NCI-H2196 treated with DMSO at 0.1 percent for 48 hours (cell line): ENCODE results near the gene HNRNPD.
"Not testable (repeated sequence)": the region's sequence is repeated elsewhere in the genome, so short reads cannot be mapped to it uniquely, and the experiment has no call there.

Experiments used
- DNase-seq: peaks from one replicate; lab custom pipeline; 2025; ENCODE audit not compliant: unreplicated experiment; lab: John Stamatoyannopoulos, UW

HNRNPD gene, protein sequence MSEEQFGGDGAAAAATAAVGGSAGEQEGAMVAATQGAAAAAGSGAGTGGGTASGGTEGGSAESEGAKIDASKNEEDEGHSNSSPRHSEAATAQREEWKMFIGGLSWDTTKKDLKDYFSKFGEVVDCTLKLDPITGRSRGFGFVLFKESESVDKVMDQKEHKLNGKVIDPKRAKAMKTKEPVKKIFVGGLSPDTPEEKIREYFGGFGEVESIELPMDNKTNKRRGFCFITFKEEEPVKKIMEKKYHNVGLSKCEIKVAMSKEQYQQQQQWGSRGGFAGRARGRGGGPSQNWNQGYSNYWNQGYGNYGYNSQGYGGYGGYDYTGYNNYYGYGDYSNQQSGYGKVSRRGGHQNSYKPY

DNA sequence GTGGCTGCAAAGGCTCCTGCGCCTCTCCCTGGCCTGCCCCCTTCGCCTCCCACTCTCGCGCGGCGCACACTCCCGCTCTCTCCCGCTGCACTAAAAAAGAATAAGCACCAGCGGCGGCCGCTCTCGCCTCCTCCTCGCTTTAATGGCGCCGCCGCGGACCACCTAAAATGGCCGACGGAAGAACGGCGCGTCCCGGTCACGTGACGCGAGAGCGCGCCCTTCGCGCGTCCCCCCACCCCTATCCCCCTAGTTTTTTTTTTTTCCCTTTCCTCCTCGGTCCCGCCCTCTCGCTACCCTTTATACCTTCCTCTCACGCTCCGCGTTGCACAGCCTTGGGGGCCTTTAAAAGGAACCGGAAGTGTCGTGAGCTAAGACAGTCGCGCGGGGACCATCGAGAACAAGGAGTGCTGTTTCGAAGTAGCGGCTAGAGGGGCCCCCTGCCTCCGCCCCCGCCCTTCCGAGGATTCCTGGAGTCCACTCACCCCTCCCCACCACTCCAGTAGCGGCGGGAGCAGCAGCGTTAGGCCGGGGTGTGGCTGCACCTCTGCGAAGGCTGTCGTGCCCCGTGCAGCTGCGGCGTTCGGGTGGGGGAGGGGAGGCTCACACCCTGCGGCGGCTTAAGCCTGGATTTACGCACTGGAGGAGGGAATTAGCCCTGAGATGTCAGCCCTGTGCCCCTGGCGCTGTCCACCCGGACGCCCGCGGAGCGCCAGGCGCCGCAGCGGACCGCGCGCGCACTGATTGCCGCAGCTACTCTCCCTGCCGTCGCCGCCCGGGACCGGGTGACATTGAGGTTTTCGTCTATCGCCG lies at the start of gene HNRNPD:
HNRNPD (minus strand) TSS at position 176 of the 810 bp plus-strand sequence. CDS start 313 bp downstream, outside the sequence.
- DNase-seq = peak; percentile 94

- DNase-seq = no peak
Measured at GRCh38 chr4:82422616-82423015, 48.8 kb upstream of the HNRNPD start.

- DNase-seq = no peak
Measured at GRCh38 chr4:82421796-82422560, 48.2 kb upstream of the HNRNPD start.

- no peak for DNase-seq
Measured at GRCh38 chr4:82419451-82419850, 45.7 kb upstream of the HNRNPD start.

DNA sequence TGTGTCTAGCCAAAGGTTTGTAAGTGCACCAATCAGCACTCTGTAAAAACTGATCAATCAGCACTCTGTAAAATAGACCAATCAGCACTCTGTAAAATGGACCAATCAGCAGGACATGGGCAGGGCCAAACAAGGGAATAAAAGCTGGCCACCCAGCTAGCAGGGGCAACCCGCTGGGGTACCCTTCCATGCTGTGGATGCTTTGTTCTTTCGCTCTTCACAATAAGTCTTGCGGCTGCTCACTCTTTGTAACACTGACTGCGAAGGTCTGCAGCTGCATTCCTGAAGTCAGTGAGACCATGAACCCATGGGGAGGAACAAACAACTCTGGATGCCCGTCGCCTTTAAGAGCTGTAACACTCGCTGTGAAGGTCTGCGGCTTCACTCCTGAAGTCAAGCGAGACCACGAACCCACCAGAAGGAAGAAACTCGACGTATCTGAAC lies 42.2 kb upstream of the HNRNPD start:
- no peak for DNase-seq

DNA sequence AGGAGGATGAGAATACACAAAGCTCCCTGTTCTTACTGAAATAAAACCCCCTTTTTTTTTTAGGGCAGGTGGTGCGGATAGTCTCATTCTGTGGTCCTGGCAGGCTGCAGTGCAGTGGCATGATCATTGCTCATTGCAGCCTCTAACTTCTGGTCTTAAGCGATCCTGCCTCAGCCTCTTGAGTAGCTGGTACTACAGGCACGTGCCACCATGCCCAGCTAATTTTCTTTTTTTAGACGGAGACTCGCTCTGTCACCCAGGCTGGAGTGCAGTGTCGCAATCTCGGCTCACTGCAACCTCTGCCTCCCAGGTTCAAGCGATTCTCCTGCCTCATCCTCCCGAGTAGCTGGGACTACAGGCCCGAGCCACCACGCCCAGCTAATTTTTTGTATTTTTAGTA lies 41.3 kb upstream of the HNRNPD start:
- DNase-seq = not testable (repeated sequence)

DNA sequence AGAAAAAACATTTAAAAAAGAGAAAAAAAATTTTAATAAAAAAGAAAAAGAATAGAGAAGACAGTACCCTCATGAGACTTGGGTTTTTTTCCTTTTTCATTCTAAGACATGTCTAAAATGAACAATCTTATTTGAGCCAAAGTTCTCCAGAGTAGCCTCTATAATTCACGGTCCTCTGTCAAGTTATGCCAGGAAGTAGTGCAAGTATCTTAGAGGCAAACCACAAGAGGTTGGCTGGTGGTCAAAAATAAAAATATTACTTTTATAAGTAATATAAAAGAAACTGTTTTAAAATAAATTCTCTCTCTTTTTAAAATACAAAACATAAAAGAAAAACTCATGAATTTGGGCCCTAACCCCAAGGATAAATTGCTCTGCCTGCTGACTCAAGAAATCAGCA lies 29.9 kb upstream of the HNRNPD start:
- DNase-seq = no peak

- DNase-seq = no peak
Measured at GRCh38 chr4:82402196-82402775, 28.5 kb upstream of the HNRNPD start.

DNA sequence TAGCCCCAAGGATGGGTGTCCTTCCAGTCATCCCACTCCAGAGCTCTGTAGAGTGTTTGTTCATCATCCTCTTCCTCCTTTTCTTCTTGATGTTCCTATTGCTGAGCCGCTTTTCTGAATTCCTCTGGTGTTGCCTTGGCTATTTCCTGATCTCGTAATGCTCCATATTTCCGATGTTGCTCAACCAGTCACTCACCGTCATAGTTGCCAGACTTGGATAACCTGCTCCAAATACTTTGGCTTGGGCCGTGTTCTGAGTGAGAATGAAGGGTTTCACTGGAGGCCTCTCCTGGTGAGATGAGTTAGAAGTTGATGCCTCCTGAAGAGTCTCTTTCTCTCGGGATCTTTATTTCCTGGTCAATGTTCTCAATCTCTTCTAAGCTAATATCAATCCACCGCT lies 27.8 kb upstream of the HNRNPD start:
- DNase-seq = no peak

DNA sequence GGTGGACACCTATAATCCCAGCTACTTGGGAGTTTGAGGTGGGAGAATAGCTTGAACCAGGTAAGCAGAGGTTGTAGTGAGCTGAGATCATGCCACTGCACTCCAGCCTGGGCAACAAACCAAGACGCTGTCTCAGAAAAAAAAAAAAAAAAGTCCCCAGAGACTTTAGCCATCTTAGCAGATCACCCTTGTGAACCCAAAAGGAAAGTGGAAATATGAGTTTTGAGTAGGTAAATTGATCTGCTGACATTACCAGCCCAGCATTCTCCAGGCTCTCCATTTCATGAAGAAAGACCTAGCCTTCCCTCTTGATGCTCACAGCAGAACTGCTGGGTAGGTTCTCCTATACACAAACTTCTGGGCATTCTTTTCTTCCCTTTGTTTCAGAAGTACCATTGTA lies 24.5 kb upstream of the HNRNPD start:
- no peak for DNase-seq

DNA sequence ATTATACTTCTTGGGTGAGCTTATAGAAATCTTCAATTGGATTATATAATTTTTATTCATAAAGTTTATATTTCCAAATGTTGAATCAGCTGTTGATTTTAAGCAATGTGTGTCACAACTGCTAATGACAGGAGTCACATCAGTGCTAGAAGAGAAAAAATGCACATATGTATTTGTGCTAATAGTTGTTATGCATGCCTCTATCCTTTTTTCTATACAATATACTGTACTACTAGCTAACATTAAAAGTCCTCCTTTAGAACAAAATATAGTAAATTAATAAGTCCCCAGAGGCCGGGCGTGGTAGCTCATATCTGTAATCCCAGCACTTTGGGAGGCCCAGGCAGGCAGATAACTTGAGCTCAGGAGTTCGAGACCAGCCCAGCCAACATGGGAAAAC lies 23.7 kb upstream of the HNRNPD start:
- DNase-seq = no peak

GRCh38 chr4:82394896-82395295 lies 21.1 kb upstream of the HNRNPD start:
- no peak for DNase-seq

DNA sequence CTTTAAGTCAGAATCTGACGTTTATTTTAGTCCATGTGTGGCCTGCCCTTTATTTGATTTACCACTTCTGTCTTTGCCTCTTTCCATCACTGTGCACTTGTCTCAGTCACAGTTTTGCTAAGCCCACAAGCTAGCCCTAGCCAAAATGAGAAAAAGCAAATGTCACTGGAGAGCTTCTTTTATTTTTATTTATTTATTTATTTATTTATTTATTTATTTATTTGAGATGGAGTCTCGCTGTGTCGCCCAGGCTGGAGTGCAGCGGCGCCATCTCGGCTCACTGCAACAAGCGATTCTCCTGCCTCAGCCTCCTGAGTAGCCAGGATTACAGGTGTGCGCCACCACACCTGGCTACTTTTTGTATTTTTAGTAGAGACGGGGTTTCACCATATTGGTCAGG lies 16.3 kb upstream of the HNRNPD start:
- not testable (repeated sequence) for DNase-seq

GRCh38 chr4:82388405-82388804 lies 14.6 kb upstream of the HNRNPD start:
- no peak for DNase-seq

DNA sequence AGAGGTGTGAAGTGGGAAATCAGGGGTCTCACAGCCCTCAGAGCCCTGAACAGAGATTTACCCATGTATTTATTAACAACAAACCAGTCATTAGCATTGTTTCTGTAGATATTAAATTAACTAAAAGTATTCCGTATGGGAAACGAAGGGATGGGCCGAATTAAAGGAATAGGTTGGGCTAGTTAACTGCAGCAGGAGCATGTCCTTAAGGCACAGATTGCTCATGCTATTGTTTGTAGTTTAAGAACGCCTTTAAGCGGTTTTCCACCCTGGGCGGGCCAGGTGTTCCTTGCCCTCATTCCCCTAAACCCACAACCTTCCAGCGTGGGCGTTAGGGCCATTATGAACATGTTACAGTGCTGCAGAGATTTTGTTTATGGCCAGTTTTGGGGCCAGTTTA lies 12.5 kb upstream of the HNRNPD start:
- DNase-seq = not testable (repeated sequence)

- no peak for DNase-seq
Measured at GRCh38 chr4:82382751-82383150, 9.0 kb upstream of the HNRNPD start.

DNA sequence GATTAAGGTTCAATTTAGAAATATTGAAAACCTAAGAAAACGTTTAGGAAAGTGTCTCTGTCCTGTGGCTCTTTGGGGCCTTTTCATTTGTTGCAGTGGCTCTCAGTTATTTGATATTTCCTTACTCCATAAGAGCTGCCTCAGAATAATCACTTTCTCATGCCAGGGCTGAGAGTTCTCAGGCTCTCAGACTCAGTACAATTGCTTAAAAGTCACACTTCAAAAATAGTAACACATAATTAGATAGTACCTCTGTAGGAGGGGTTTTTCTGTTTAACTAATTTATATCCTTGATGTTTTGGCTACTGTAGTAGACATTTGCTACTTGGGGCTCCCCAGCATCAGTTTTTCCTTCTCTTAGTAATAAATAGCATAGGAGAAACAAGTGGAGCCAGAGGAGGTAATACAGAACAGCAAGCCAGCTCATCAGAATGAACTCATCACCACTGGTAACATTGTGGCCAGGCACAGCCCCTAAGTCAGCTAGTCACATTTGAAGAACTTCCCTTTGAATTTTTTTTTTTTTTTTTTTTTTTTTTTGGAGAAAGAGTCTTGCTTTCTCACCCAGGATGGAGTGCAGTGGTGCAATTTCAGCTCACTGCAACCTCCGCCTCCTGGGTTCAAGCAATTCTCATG lies 8.0 kb upstream of the HNRNPD start:
- no peak for DNase-seq

DNA sequence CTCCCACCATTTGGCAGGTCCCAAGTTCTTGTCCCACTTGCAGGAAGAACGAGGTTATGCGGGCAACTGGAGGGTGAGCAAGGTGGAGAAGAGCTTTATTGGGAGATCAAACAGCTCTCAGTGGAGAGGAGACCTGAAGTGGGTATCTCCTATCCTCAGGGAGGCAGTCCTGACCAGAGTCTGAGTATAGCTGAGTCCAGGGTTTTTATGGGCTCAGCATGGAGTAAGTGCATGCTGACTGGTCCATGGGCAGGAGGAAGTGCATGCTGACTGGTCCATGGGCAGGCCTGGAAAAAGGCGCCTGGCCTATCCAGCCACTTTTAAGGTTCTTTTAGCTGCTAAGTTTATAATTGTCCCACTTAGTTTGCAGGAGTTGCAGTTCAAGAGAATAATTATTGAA lies 7.4 kb upstream of the HNRNPD start:
- DNase-seq = no peak

GRCh38 chr4:82380831-82381230 lies 7.0 kb upstream of the HNRNPD start:
- no peak for DNase-seq

- no peak for DNase-seq
Measured at GRCh38 chr4:82380344-82380743, 6.6 kb upstream of the HNRNPD start.

- no peak for DNase-seq
Measured at GRCh38 chr4:82376109-82376508, 2.3 kb upstream of the HNRNPD start.
